Transverse colon (tissue), 4 donors: Measurements from ENCODE around the gene RGS7.

Source experiments
- EP300 ChIP-seq: sonication (generic); formaldehyde crosslinking; IDR thresholded peaks from one replicate; pipeline ENCODE4 v1.6.1; 2017; ENCODE audit warnings: antibody characterized with exemption, low read depth
- POLR2A ChIP-seq: fragments of 450-650 bp; IDR thresholded peaks from one replicate; pipeline ENCODE4 v1.6.1; 2016; ENCODE audit warnings: antibody characterized with exemption, mild to moderate bottlenecking, moderate library complexity
- POLR2AphosphoS5 ChIP-seq, 3 donors: sonication (generic); formaldehyde crosslinking; IDR thresholded peaks; one replicate each; pipeline ENCODE4 v1.6.1; 2016; ENCODE audit warnings: antibody characterized with exemption in 3 of 3
- TF ChIP-seq, protein P1 (sequence below), 5 experiments: fragments of 200-600 bp in 3 of 5; fragments of 450-650 bp in 2 of 5; sonication (generic) in 3 of 5; IDR thresholded peaks; 1 replicate in 2 of 5; 2 replicates in 3 of 5; pipeline ENCODE4 v1.5.1; 2016 to 2017; ENCODE audit warnings: antibody characterized with exemption in 5 of 5, inconsistent platforms in 3 of 5, mild to moderate bottlenecking in 2 of 5, moderate library complexity in 1 of 5

DNA sequence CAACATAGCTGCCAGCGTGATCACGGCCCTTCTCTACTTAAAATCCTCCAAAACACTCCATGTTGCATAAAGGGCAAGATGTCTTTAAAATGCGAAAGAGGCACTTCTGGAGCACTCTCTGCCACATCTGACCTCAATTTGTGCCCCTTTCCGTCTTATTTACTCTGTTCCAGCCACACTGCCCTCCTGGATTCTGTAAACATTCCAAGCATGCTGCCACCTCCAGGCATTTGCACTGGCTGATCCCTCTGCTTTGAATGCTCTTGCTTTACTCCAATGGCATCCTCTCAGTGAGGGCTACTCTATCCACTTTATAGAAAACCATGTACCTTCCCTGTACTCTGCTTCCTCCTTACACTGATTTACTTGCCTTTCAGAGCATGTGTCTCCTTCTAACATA lies 5.3 kb upstream of the RGS7 start:
- no peak for TF ChIP-seq POLR2A
- no peak for TF ChIP-seq POLR2AphosphoS5 (IDR thresholded peaks at IDR 0.05)
- TF ChIP-seq, protein P1, sequence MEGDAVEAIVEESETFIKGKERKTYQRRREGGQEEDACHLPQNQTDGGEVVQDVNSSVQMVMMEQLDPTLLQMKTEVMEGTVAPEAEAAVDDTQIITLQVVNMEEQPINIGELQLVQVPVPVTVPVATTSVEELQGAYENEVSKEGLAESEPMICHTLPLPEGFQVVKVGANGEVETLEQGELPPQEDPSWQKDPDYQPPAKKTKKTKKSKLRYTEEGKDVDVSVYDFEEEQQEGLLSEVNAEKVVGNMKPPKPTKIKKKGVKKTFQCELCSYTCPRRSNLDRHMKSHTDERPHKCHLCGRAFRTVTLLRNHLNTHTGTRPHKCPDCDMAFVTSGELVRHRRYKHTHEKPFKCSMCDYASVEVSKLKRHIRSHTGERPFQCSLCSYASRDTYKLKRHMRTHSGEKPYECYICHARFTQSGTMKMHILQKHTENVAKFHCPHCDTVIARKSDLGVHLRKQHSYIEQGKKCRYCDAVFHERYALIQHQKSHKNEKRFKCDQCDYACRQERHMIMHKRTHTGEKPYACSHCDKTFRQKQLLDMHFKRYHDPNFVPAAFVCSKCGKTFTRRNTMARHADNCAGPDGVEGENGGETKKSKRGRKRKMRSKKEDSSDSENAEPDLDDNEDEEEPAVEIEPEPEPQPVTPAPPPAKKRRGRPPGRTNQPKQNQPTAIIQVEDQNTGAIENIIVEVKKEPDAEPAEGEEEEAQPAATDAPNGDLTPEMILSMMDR (IDR thresholded peaks at IDR 0.05) = no peak
- TF ChIP-seq EP300 = no peak
